GM13977 (cell line): ENCODE measurements around the gene ZNF536.

Experiments
- DNase-seq: peaks from one replicate; pipeline ENCODE4 v3.0.0; 2012; ENCODE audit warnings: low spot score
- in situ Hi-C: fragments of 300-500 bp; cut with MboI; formaldehyde crosslinking; loops from one replicate; pipeline ENCODE4 v1.12.0; 2022; ENCODE audit warnings: low sequenced_read_pairs, low pct_unique_long_range_greater_than_20kb, mixed read lengths, inconsistent platforms; ENCODE audit not compliant: unreplicated experiment
- TF ChIP-seq, protein P1 (sequence below): IDR thresholded peaks from 2 replicates; pipeline ENCODE4 v1.5.1; 2012; ENCODE audit warnings: mild to moderate bottlenecking, control low read depth; ENCODE audit not compliant: insufficient read depth; ENCODE audit errors: extremely low read depth, missing control alignments

Gene ZNF536

DNA sequence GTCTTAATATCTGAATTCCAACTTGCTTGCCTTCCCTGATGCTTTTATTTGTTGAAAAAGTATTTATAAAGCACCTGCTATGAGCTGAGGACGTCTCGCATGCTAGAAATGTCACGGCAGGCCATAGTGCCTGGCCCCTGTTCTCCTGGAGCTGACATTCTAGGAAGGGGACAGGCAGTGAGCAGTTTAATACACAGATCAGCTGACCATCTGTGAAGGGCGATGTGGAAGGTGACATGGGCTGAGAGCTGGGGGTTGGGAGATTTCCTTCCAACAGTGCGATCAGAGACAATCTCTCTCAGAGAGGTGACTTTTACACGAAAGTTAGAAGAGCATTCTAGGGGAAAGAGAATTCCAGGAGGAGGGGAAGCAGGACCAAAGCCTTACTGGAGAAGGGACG lies 153.2 kb downstream of the ZNF536 start:
- in situ Hi-C loops, result no loop called here
- no peak for DNase-seq
- TF ChIP-seq, protein P1, sequence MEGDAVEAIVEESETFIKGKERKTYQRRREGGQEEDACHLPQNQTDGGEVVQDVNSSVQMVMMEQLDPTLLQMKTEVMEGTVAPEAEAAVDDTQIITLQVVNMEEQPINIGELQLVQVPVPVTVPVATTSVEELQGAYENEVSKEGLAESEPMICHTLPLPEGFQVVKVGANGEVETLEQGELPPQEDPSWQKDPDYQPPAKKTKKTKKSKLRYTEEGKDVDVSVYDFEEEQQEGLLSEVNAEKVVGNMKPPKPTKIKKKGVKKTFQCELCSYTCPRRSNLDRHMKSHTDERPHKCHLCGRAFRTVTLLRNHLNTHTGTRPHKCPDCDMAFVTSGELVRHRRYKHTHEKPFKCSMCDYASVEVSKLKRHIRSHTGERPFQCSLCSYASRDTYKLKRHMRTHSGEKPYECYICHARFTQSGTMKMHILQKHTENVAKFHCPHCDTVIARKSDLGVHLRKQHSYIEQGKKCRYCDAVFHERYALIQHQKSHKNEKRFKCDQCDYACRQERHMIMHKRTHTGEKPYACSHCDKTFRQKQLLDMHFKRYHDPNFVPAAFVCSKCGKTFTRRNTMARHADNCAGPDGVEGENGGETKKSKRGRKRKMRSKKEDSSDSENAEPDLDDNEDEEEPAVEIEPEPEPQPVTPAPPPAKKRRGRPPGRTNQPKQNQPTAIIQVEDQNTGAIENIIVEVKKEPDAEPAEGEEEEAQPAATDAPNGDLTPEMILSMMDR, result no peak

DNA sequence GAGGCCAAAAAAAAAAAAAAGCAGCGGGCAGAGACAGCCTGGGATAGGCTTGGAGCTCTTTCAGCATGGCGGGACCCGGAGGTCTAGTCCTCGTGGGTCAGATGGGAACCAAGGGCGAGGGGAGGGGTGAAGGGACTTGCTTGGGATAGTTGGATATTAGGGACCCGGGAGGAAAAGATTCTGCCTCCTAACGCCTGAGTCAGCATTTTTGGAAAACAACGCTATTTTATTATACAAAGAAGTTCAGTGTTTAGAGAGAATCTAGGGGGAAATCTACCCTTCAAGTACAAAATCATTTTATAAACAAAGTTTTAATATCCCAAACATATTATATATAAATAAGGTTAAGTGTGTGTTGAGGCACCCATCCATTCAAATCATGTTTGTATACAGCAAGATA lies 156.7 kb downstream of the ZNF536 start:
- TF ChIP-seq, protein P1, result no peak
- no peak for DNase-seq
- in situ Hi-C loops, result no loop called here

DNA sequence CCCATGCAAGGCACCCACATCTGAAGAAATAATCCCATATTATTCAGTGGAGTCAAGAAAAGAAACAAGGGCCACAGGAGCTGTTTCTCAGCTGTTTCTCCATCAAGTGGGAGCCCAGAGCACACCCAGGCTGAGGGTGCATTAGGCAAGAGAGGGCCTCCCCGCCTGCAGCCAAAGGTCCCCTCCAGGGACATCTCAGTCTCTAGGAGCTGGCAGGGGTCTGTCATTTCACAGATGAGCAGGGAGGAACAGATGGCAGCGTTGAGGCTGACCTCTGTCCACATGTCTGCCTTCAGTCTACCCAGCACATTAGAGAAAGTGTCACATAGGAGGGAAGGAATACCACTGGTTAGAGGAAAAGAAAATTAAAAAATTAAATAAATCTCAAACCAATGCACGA lies 157.7 kb downstream of the ZNF536 start:
- no peak for DNase-seq
- TF ChIP-seq, protein P1, result no peak
- in situ Hi-C loops, result no loop called here

DNA sequence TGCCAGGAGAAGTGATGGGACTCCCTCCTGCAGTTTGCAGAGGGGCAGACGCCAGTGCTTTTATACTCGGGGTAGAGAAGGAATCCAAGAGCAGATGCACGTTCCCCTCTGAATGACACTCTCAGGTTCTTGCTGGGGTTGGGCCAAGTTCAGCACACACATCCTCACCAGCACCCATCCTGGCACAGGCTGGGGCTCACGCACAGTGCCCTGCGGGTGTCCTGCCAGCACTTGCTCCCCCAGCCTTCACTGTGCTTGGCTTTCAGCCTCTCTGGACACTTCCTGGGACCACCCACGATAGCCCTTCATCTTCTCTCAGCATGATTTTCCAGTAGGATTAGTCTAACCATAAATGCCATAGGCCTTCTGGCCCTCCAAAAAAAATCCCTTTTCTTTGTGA lies 158.6 kb downstream of the ZNF536 start:
- TF ChIP-seq, protein P1, result no peak
- DNase-seq, result no peak
- in situ Hi-C loops, result no loop called here

DNA sequence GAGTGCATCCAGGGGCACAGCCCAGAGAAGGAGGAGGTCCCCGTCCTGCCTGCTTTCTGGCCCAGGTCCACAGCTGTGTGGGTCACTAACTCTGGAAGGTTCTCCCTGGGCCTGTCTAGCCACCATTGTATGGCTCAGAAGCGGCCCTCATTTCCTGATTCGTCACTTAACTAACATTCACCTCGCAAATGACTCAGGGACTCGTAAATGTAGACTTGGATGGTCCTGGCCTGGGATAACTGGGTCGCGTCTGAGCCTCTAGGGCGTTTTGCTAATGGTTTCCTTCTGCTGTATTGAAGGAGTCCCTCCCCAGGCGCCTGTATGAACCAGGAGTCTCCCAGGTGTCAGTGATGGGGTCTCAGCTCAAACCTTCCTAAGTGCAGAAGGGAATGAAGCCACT lies 162.8 kb downstream of the ZNF536 start:
- in situ Hi-C loops, result no loop called here
- TF ChIP-seq, protein P1, result no peak

DNA sequence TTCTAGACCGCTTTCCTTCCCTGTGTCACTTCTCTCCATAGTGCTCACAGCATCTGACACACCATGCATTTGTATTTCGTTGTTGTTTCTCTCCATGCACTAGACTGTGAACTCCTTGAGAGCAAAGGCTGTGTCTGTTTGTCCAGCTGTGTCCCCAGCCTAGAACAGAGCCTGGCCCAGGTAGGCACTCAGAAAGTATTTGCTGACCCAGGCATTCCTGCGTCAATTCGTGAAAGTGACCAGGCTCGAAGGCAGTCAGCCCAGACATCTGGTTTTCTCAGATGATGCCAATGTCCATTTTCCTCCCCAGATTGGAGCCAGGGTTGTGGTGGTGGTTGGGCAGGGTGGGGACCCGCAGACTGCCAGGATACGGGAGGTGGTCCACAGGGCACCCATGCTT lies 164.8 kb downstream of the ZNF536 start:
- in situ Hi-C loops, result no loop called here

More for the DNA sequence above, 162.8 kb downstream of the ZNF536 start:
- DNase-seq, result no peak

More for the DNA sequence above, 164.8 kb downstream of the ZNF536 start:
- no peak for DNase-seq
- TF ChIP-seq, protein P1, result no peak
